Common myeloid progenitor, CD34-positive (primary cell): ENCODE results near the gene TNFRSF11A.

Experiments used
- CTCF ChIA-PET: fragments of 350-600 bp; sonication (Branson Sonifier 250); formaldehyde crosslinking; loops from one replicate; lab custom pipeline; 2021; ENCODE audit warnings: antibody characterized with exemption; lab: Charles Lee
- POLR2A ChIA-PET: fragments of 350-600 bp; sonication (Branson Sonifier 250); formaldehyde crosslinking; loops from one replicate; lab custom pipeline; 2021; ENCODE audit warnings: antibody characterized with exemption; lab: Charles Lee
- DNase-seq, 3 donors: peaks; one replicate each; pipeline versions ENCODE4 v3.0.0 to v3.0.0-alpha.2; 2013
- H3K27ac ChIP-seq, 2 experiments: 1 replicate in 1 of 2; 2 replicates in 1 of 2; pipeline ENCODE4 v1.7.0; 2013; ENCODE audit warnings: inconsistent platforms in 2 of 2, low read length in 2 of 2, mild to moderate bottlenecking in 2 of 2, low read depth in 1 of 2, moderate library complexity in 1 of 2; ENCODE audit not compliant: severe bottlenecking in 2 of 2, insufficient read depth in 1 of 2, poor library complexity in 1 of 2
- H3K27me3 ChIP-seq, 5 experiments: replicated peaks in 2 of 5; 1 replicate in 3 of 5; 2 replicates in 2 of 5; pipeline versions ENCODE4 v1.6.1 to v1.7.0; 2013; ENCODE audit warnings: low read length in 4 of 5, mild to moderate bottlenecking in 2 of 5, moderate library complexity in 2 of 5, inconsistent platforms in 1 of 5; ENCODE audit not compliant: insufficient read depth in 5 of 5, control insufficient read depth in 4 of 5
- H3K36me3 ChIP-seq, 4 experiments: 1 replicate in 2 of 4; 2 replicates in 2 of 4; pipeline versions ENCODE4 v1.6.1 to v1.7.0; 2013; ENCODE audit warnings: low read length in 3 of 4, control low read depth in 1 of 4, mild to moderate bottlenecking in 1 of 4; ENCODE audit not compliant: control insufficient read depth in 4 of 4, insufficient read depth in 4 of 4
- H3K4me1 ChIP-seq, 4 experiments: 1 replicate in 3 of 4; 2 replicates in 1 of 4; pipeline versions ENCODE4 v1.6.1 to v1.7.1; 2013; ENCODE audit warnings: low read length in 3 of 4, mild to moderate bottlenecking in 3 of 4, control low read depth in 1 of 4, inconsistent platforms in 1 of 4, moderate library complexity in 1 of 4; ENCODE audit not compliant: control insufficient read depth in 4 of 4, insufficient read depth in 4 of 4; ENCODE audit errors: control extremely low read depth in 1 of 4
- H3K4me3 ChIP-seq, 7 experiments: 1 replicate in 4 of 7; 2 replicates in 3 of 7; pipeline versions ENCODE4 v1.5.1 to v1.7.0; 2013; ENCODE audit warnings: mild to moderate bottlenecking in 7 of 7, low read length in 6 of 7, moderate library complexity in 6 of 7, inconsistent platforms in 2 of 7, low read depth in 2 of 7, control low read depth in 1 of 7; ENCODE audit not compliant: insufficient read depth in 4 of 7, control insufficient read depth in 1 of 7; ENCODE audit errors: extremely low read depth in 1 of 7
- H3K9me3 ChIP-seq, 5 experiments: 1 replicate in 4 of 5; 2 replicates in 1 of 5; pipeline versions ENCODE4 v1.6.1 to v1.7.1; 2013; ENCODE audit warnings: low read length in 4 of 5, mild to moderate bottlenecking in 2 of 5, inconsistent platforms in 1 of 5, low read depth in 1 of 5, moderate library complexity in 1 of 5; ENCODE audit not compliant: control insufficient read depth in 4 of 5, insufficient read depth in 2 of 5; ENCODE audit errors: control extremely low read depth in 1 of 5
- WGBS: methylation state at CpG from one replicate; pipeline ENCODE4 v1.1.5; 2013; ENCODE audit not compliant: insufficient coverage; 5-methylcytosine and 5-hydroxymethylcytosine counted together

Gene TNFRSF11A

GRCh38 chr18:62300359-62300963 lies 24.6 kb upstream of the TNFRSF11A start:
- Histone ChIP-seq H3K36me3 (peaks cover 15 to 44% (median 29%) of the 10 kb centered on the region in 4 experiments), H3K27ac (no peak overlapping the region), H3K9me3 (no peaks in the 10 kb centered on the region), H3K4me1 (no peaks in the 10 kb centered on the region), H3K4me3 (no peak overlapping the region), H3K27me3 (no peaks in the 10 kb centered on the region)
- ChIA-PET POLR2A (no interaction called here), CTCF (interaction anchor here (1.4 kb wide), 1 partner anchor 125 kb away, joined by 3 read pairs; no protein-coding TSS in a partner anchor)
- DNase-seq = no peak
- WGBS = no CpG with 5 or more reads among the region's 3 CpGs

GRCh38 chr18:62301322-62301721 lies 23.8 kb upstream of the TNFRSF11A start:
- ChIA-PET CTCF (interaction anchor here (1.4 kb wide), 1 partner anchor 124 kb away, joined by 3 read pairs; no protein-coding TSS in a partner anchor), POLR2A (no interaction called here)
- WGBS = 100% methylated on average over 1 of the region's 1 CpG
- Histone ChIP-seq H3K4me3 (no peak overlapping the region), H3K27me3 (no peaks in the 10 kb centered on the region), H3K4me1 (no peaks in the 10 kb centered on the region), H3K9me3 (no peaks in the 10 kb centered on the region), H3K36me3 (peaks cover 15 to 45% (median 29%) of the 10 kb centered on the region in 4 experiments), H3K27ac (no peak overlapping the region)
- DNase-seq = no peak

- ChIA-PET POLR2A (no interaction called here), CTCF (interaction anchor here (5.5 kb wide), 1 partner anchor 12 kb away, joined by 27 read pairs; the partner anchor contains the start of gene TNFRSF11A)
- H3K4me3 ChIP-seq = no peak overlapping the region
- peaks cover 0 to 3% (median 0%) of the 10 kb centered on the region in 5 experiments for H3K9me3 ChIP-seq
- no peak for DNase-seq
- no peak overlapping the region for H3K27ac ChIP-seq
- 93% methylated on average over 1 of the region's 1 CpG for WGBS
- H3K4me1 ChIP-seq = no peaks in the 10 kb centered on the region
- H3K27me3 ChIP-seq = no peaks in the 10 kb centered on the region
- peaks cover 9 to 18% (median 15%) of the 10 kb centered on the region in 4 experiments for H3K36me3 ChIP-seq
Observed at GRCh38 chr18:62312851-62313250, 12.3 kb upstream of the TNFRSF11A start.

GRCh38 chr18:62318228-62319180 lies 6.6 kb upstream of the TNFRSF11A start:
- Histone ChIP-seq H3K4me3 (no peak overlapping the region), H3K27me3 (no peaks in the 10 kb centered on the region), H3K27ac (no peak overlapping the region), H3K4me1 (peaks cover 0 to 3% (median 1%) of the 10 kb centered on the region in 4 experiments), H3K36me3 (no peaks in the 10 kb centered on the region), H3K9me3 (no peaks in the 10 kb centered on the region)
- 100% methylated on average over 1 of the region's 4 CpGs for WGBS
- DNase-seq = peak in 2 of 3 donors; percentile 37 to 59
- POLR2A ChIA-PET = no interaction called here
- CTCF ChIA-PET = no interaction called here

GRCh38 chr18:62321201-62321600 lies 3.9 kb upstream of the TNFRSF11A start:
- ChIA-PET POLR2A (interaction anchor here (0.7 kb wide), 1 partner anchor 118 kb away, joined by 3 read pairs; no protein-coding TSS in a partner anchor), CTCF (no interaction called here)
- H3K36me3 ChIP-seq = no peaks in the 10 kb centered on the region
- no peak overlapping the region for H3K27ac ChIP-seq
- H3K4me3 ChIP-seq = no peak overlapping the region
- WGBS = 36% methylated on average over 3 of the region's 3 CpGs
- DNase-seq = peak in 2 of 3 donors; percentile 78 to 83
- no peaks in the 10 kb centered on the region for H3K27me3 ChIP-seq
- H3K4me1 ChIP-seq = peaks cover under 1 to 26% (median 19%) of the 10 kb centered on the region in 4 experiments
- no peaks in the 10 kb centered on the region for H3K9me3 ChIP-seq

GRCh38 chr18:62323483-62324180 lies 1.5 kb upstream of the TNFRSF11A start:
- Histone ChIP-seq H3K9me3 (no peaks in the 10 kb centered on the region), H3K4me1 (peaks cover 5 to 47% (median 31%) of the 10 kb centered on the region in 4 experiments), H3K27ac (no peak overlapping the region), H3K36me3 (no peaks in the 10 kb centered on the region), H3K27me3 (peaks cover 0 to 13% (median 0%) of the 10 kb centered on the region in 5 experiments), H3K4me3 (peak overlapping the region in 2 of 7 experiments; percentile 64 to 78)
- POLR2A ChIA-PET = interaction anchor here (0.6 kb wide), 1 partner anchor 97 kb away, joined by 3 read pairs; no protein-coding TSS in a partner anchor
- CTCF ChIA-PET = interaction anchor here (1.0 to 2.8 kb wide), 3 partner anchors 10 to 98 kb away, joined by 3 to 27 read pairs (median 4); no protein-coding TSS in a partner anchor
- DNase-seq = no peak
- 56% methylated on average over 4 of the region's 6 CpGs for WGBS
